Thyroid gland (tissue), 4 donors: ENCODE data around the gene RPL36AL. TPM values are rescaled to one million over a fixed set of nuclear protein-coding genes. Genes with fewer than 3 reads are reported as not detected.
A peak's percentile ranks its signal among the peaks of the same experiment; 100 is the strongest.
"Not testable (repeated sequence)": the region's sequence is repeated elsewhere in the genome, so short reads cannot be mapped to it uniquely, and the experiment has no call there.

Experiments
- DNase-seq, 2 donors: peaks; one replicate each; pipeline ENCODE4 v3.0.0-alpha.2; 2019
- H3K27ac ChIP-seq, 3 donors: fragments of 200-600 bp; sonication (generic); 1 replicate in 2 of 3; 2 replicates in 1 of 3; pipeline ENCODE4 v1.5.1; 2016 to 2019; ENCODE audit warnings: mild to moderate bottlenecking in 1 of 3, moderate library complexity in 1 of 3
- H3K27me3 ChIP-seq: fragments of 200-600 bp; sonication (generic); one replicate; pipeline ENCODE4 v1.5.1; 2019
- H3K36me3 ChIP-seq, 2 donors: fragments of 200-600 bp; sonication (generic); one replicate each; pipeline ENCODE4 v1.5.1; 2016 to 2019
- H3K4me1 ChIP-seq, 2 donors: fragments of 200-600 bp; sonication (generic); one replicate each; pipeline ENCODE4 v1.5.1; 2017 to 2019
- H3K4me3 ChIP-seq, 3 donors: fragments of 200-600 bp; sonication (generic); replicated peaks in 1 of 3; 1 replicate in 2 of 3; 2 replicates in 1 of 3; pipeline ENCODE4 v1.5.1; 2016; ENCODE audit warnings: mild to moderate bottlenecking in 1 of 3
- H3K9me3 ChIP-seq: fragments of 200-600 bp; sonication (generic); one replicate; pipeline ENCODE4 v1.5.1; 2017
- CTCF ChIP-seq, 6 experiments: fragments of 200-600 bp in 3 of 6; fragments of 450-650 bp in 3 of 6; sonication (generic) in 3 of 6; IDR thresholded peaks; one replicate each; pipeline ENCODE4 v1.5.1; 2016 to 2019; ENCODE audit warnings: antibody characterized with exemption in 6 of 6, mild to moderate bottlenecking in 2 of 6, inconsistent platforms in 1 of 6, moderate library complexity in 1 of 6
- POLR2A ChIP-seq, 2 donors: fragments of 450-650 bp; IDR thresholded peaks; one replicate each; pipeline ENCODE4 v1.6.1; 2017; ENCODE audit warnings: antibody characterized with exemption in 2 of 2, mild to moderate bottlenecking in 2 of 2, moderate library complexity in 1 of 2
- WGBS, 2 donors: methylation state at CpG; one replicate each; pipeline ENCODE4 v1.1.5; 2017; 5-methylcytosine and 5-hydroxymethylcytosine counted together
- intact Hi-C: fragments of 100-400 bp; cut with DNase I; formaldehyde crosslinking; loops from one replicate; pipeline ENCODE4 v1.15.1; 2023
- total RNA-seq, 4 donors: library from RNA; depleted of rRNA; stranded (reverse); fragments of >200 nt; gene quantifications; one replicate each; pipeline ENCODE4 v1.2.3, GENCODE V29; 2016

RPL36AL gene
- total RNA-seq, 4 donors from 2014 or later = 119 to 348 (median 175) TPM

- Histone ChIP-seq H3K36me3 (peaks cover 6 to 16% of the 10 kb centered on the region in 2 donors), H3K9me3 (no peaks in the 10 kb centered on the region), H3K4me1 (peaks cover 28 to 35% of the 10 kb centered on the region in 2 donors), H3K27me3 (no peaks in the 10 kb centered on the region), H3K27ac (peak overlapping the region in 1 of 3 donors; percentile 18), H3K4me3 (peak overlapping the region in 1 of 3 donors; percentile 67)
- 68 to 74% methylated on average over 3 of the region's 3 CpGs for WGBS, 2 donors
- DNase-seq = no peak
- TF ChIP-seq CTCF (IDR thresholded peaks at IDR 0.05) = no peak
- no peak for TF ChIP-seq POLR2A (IDR thresholded peaks at IDR 0.05)
- intact Hi-C loops = no loop called here
Observed at GRCh38 chr14:49622022-49622607, 1.7 kb upstream of the RPL36AL start.

GRCh38 chr14:49621114-49621881, 872 bp upstream of the RPL36AL start:
- WGBS, 2 donors = 5 to 12% methylated on average over 9 to 26 of the region's 65 CpGs
- Histone ChIP-seq H3K36me3 (peaks cover 6 to 16% of the 10 kb centered on the region in 2 donors), H3K9me3 (no peaks in the 10 kb centered on the region), H3K27ac (peak overlapping the region; percentile 68 to 86 (median 77)), H3K27me3 (no peaks in the 10 kb centered on the region), H3K4me1 (peaks cover 28 to 35% of the 10 kb centered on the region in 2 donors), H3K4me3 (peak overlapping the region; percentile 57 to 70 (median 67))
- intact Hi-C loops = no loop called here
- peak; percentile 66 to 67 for DNase-seq
- TF ChIP-seq CTCF (IDR thresholded peaks at IDR 0.05) = no peak
- no peak for TF ChIP-seq POLR2A (IDR thresholded peaks at IDR 0.05)

- peaks cover 6 to 16% of the 10 kb centered on the region in 2 donors for H3K36me3 ChIP-seq
- no peaks in the 10 kb centered on the region for H3K27me3 ChIP-seq
- H3K4me3 ChIP-seq = peak overlapping the region; percentile 49 to 87 (median 67)
- intact Hi-C loops = no loop called here
- no peak for TF ChIP-seq POLR2A (IDR thresholded peaks at IDR 0.05)
- TF ChIP-seq CTCF (IDR thresholded peaks at IDR 0.05) = no peak
- H3K9me3 ChIP-seq = no peaks in the 10 kb centered on the region
- H3K27ac ChIP-seq = peak overlapping the region in 2 of 3 donors; percentile 77 to 86
- DNase-seq = no peak
- H3K4me1 ChIP-seq = peaks cover 28 to 35% of the 10 kb centered on the region in 2 donors
- WGBS, 2 donors = 1% methylated on average over 11 of the region's 11 CpGs
Observed at GRCh38 chr14:49619730-49620129, 696 bp downstream of the RPL36AL start.

GRCh38 chr14:49619273-49619672, 1.2 kb downstream of the RPL36AL start:
- Histone ChIP-seq H3K4me1 (peaks cover 28 to 33% of the 10 kb centered on the region in 2 donors), H3K36me3 (peaks cover 6 to 16% of the 10 kb centered on the region in 2 donors), H3K4me3 (peak overlapping the region in 1 of 3 donors; percentile 67)
- H3K27ac ChIP-seq, DNase-seq, H3K9me3 ChIP-seq, H3K27me3 ChIP-seq, intact Hi-C loops: not testable (repeated sequence)
- WGBS, 2 donors = 64 to 65% methylated on average over 18 to 19 of the region's 19 CpGs

GRCh38 chr14:49617852-49618519, 2.4 kb downstream of the RPL36AL start:
- DNase-seq = no peak
- H3K9me3 ChIP-seq = no peaks in the 10 kb centered on the region
- 89 to 94% methylated on average over 6 of the region's 6 CpGs for WGBS, 2 donors
- TF ChIP-seq POLR2A (IDR thresholded peaks at IDR 0.05) = no peak
- no peak for TF ChIP-seq CTCF (IDR thresholded peaks at IDR 0.05)
- H3K27me3 ChIP-seq = no peaks in the 10 kb centered on the region
- no peak overlapping the region for H3K4me3 ChIP-seq
- peaks cover 6 to 16% of the 10 kb centered on the region in 2 donors for H3K36me3 ChIP-seq
- intact Hi-C loops = no loop called here
- H3K27ac ChIP-seq = no peak overlapping the region
- H3K4me1 ChIP-seq = peaks cover 18 to 20% of the 10 kb centered on the region in 2 donors
